ENCODE data around the gene OLFML2A. TPM values are rescaled to one million over a fixed set of nuclear protein-coding genes. Genes with fewer than 3 reads are reported as not detected.

Gene OLFML2A
- total and polyA plus RNA-seq, 7 donors: 0.46 to 147 (median 60.0) TPM

DNA sequence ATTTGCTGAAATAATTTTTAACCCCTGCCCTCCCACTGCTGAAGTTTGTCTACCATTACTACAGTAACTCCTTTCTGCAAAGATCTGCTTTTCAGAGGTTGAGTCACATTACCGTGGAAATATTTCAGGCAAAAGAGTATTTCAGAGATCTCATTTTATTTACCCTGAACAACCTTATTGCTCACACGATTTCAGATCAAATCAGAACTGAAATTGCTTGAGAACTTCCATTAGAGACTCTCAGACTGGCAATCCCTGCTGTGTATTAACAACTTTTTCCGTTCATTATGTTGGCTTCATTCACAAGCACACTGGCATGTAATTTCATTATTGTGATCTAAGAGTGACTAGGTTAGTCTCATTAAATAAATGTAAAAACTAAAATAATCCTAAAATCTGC, 21.9 kb upstream of the OLFML2A start:
- no peak for DNase-seq
- Histone ChIP-seq H3K4me1 (peaks cover 0 to 5% (median 0%) of the 10 kb centered on the region in 4 donors), H3K27ac (no peak overlapping the region), H3K36me3 (no peaks in the 10 kb centered on the region), H3K4me3 (no peak overlapping the region), H3K27me3 (peaks cover 0 to 57% (median 0%) of the 10 kb centered on the region in 3 donors), H3K9me3 (no peaks in the 10 kb centered on the region)
- intact Hi-C loops (cut with DNase I): no loop called here
- no peak for TF ChIP-seq CTCF (IDR thresholded peaks at IDR 0.05)
- no peak for TF ChIP-seq EP300 (IDR thresholded peaks at IDR 0.05)
- TF ChIP-seq POLR2A (IDR thresholded peaks at IDR 0.05): no peak
- no peak for TF ChIP-seq POLR2AphosphoS5 (IDR thresholded peaks at IDR 0.05)
- 70 to 71% methylated on average over 3 of the region's 3 CpGs for WGBS, 2 donors

- no peaks in the 10 kb centered on the region for H3K9me3 ChIP-seq
- H3K27me3 ChIP-seq: peaks cover 0 to 66% (median 0%) of the 10 kb centered on the region in 3 donors
- H3K27ac ChIP-seq: no peak overlapping the region
- TF ChIP-seq EP300 (IDR thresholded peaks at IDR 0.05): no peak
- TF ChIP-seq POLR2A (IDR thresholded peaks at IDR 0.05): no peak
- TF ChIP-seq POLR2AphosphoS5 (IDR thresholded peaks at IDR 0.05): no peak
- no peak for TF ChIP-seq CTCF (IDR thresholded peaks at IDR 0.05)
- no peak overlapping the region for H3K4me3 ChIP-seq
- H3K36me3 ChIP-seq: no peaks in the 10 kb centered on the region
- peaks cover 0 to 5% (median 0%) of the 10 kb centered on the region in 4 donors for H3K4me1 ChIP-seq
- intact Hi-C loops (cut with DNase I): no loop called here
- WGBS, 2 donors: 64 to 97% methylated on average over 2 of the region's 2 CpGs
- DNase-seq: no peak
These were observed 20.9 kb upstream of the OLFML2A start for GRCh38 chr9:124756011-124756410.

DNA sequence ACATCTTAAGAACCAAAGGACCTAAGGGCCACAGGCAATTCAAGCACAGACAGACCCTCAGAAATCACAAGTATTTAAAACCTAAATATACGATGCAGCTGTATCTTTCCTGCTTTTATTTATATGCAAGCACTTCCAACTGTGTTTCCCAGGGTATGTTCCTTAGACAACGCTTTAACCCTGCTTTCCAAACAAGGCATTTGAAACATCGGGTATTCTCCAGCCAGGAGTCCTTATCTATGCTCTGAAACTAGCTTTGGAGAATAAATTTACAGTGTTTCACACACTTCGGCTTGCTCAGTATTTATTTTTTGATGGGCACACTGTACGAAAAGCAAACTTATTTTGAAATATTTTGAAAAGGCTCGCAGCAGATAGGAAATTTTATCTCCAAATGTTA, 19.3 kb upstream of the OLFML2A start:
- intact Hi-C loops (cut with DNase I): no loop called here
- TF ChIP-seq POLR2A (IDR thresholded peaks at IDR 0.05) (no peak), EP300 (IDR thresholded peaks at IDR 0.05) (no peak), POLR2AphosphoS5 (IDR thresholded peaks at IDR 0.05) (no peak), CTCF (IDR thresholded peaks at IDR 0.05) (no peak)
- 57 to 73% methylated on average over 6 of the region's 6 CpGs for WGBS, 2 donors
- H3K4me3 ChIP-seq: peak overlapping the region in 1 of 4 donors; percentile 1
- no peaks in the 10 kb centered on the region for H3K36me3 ChIP-seq
- H3K27me3 ChIP-seq: peaks cover 0 to 80% (median 0%) of the 10 kb centered on the region in 3 donors
- no peak for DNase-seq
- H3K27ac ChIP-seq: peak overlapping the region in 1 of 4 donors; percentile 16
- no peaks in the 10 kb centered on the region for H3K9me3 ChIP-seq
- peaks cover 0 to 5% (median 0%) of the 10 kb centered on the region in 4 donors for H3K4me1 ChIP-seq

DNA sequence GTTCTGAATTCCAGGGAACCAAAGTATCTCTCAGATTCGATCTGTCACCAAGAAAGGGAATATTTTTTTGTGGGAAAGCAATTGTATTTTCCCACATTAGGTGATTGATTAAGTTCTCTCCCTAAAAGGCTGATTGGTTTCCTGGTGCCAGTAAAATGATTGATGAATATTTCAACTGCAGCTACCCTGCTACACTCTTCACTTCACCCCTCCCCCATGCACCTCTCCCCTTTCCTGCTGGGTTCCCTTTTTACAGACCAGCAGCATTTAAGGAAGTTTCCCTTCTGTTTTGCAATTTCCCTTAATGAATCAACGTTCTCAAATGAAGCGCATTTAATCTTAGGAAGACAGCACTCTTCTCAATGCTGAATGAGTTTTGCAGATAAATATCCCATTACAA, 18.9 kb upstream of the OLFML2A start:
- intact Hi-C loops (cut with DNase I): no loop called here
- 33 to 49% methylated on average over 3 of the region's 3 CpGs for WGBS, 2 donors
- Histone ChIP-seq H3K27ac (no peak overlapping the region), H3K4me3 (peak overlapping the region in 1 of 4 donors; percentile 1), H3K27me3 (peaks cover 0 to 85% (median 0%) of the 10 kb centered on the region in 3 donors), H3K36me3 (no peaks in the 10 kb centered on the region), H3K4me1 (peaks cover 0 to 5% (median 0%) of the 10 kb centered on the region in 4 donors), H3K9me3 (no peaks in the 10 kb centered on the region)
- TF ChIP-seq EP300 (IDR thresholded peaks at IDR 0.05) (no peak), CTCF (IDR thresholded peaks at IDR 0.05) (no peak), POLR2AphosphoS5 (IDR thresholded peaks at IDR 0.05) (no peak), POLR2A (IDR thresholded peaks at IDR 0.05) (no peak)
- no peak for DNase-seq

GRCh38 chr9:124758691-124759090, 18.2 kb upstream of the OLFML2A start:
- TF ChIP-seq CTCF (IDR thresholded peaks at IDR 0.05): no peak
- TF ChIP-seq POLR2AphosphoS5 (IDR thresholded peaks at IDR 0.05): no peak
- no peak for TF ChIP-seq EP300 (IDR thresholded peaks at IDR 0.05)
- no peak for TF ChIP-seq POLR2A (IDR thresholded peaks at IDR 0.05)
- DNase-seq: no peak
- Histone ChIP-seq H3K4me1 (peaks cover 0 to 5% (median 0%) of the 10 kb centered on the region in 4 donors), H3K9me3 (no peaks in the 10 kb centered on the region), H3K4me3 (no peak overlapping the region), H3K27me3 (peaks cover 0 to 90% (median 2%) of the 10 kb centered on the region in 3 donors), H3K36me3 (no peaks in the 10 kb centered on the region), H3K27ac (no peak overlapping the region)
- intact Hi-C loops (cut with DNase I): no loop called here

Measured in sigmoid colon (tissue), 7 donors.